GM19455 (cell line): ENCODE results near the gene FUOM.
"Not testable (repeated sequence)": the region's sequence is repeated elsewhere in the genome, so short reads cannot be mapped to it uniquely, and the experiment has no call there.

Experiments
- ATAC-seq: cut with Tn5 transposase; IDR thresholded peaks from one replicate; pipeline ENCODE4 v1.9.1; 2021; ENCODE audit not compliant: unreplicated experiment

FUOM gene

GRCh38 chr10:133335246-133336117, 22.3 kb downstream of the FUOM start:
- ATAC-seq: no peak

- ATAC-seq: no peak
Observed at GRCh38 chr10:133334503-133335245, 23.1 kb downstream of the FUOM start.

GRCh38 chr10:133332936-133333699, 24.7 kb downstream of the FUOM start:
- ATAC-seq: no peak

- ATAC-seq: peak; percentile 82
Observed at GRCh38 chr10:133329491-133330202, 28.2 kb downstream of the FUOM start.

- ATAC-seq: no peak
Observed at GRCh38 chr10:133328358-133329343, 29.2 kb downstream of the FUOM start.

GRCh38 chr10:133327651-133328357, 30.0 kb downstream of the FUOM start:
- ATAC-seq: no peak

- ATAC-seq: no peak
Observed at GRCh38 chr10:133326745-133327650, 30.8 kb downstream of the FUOM start.

GRCh38 chr10:133326223-133326551, 31.6 kb downstream of the FUOM start:
- no peak for ATAC-seq

GRCh38 chr10:133325440-133326222, 32.2 kb downstream of the FUOM start:
- ATAC-seq: no peak

- ATAC-seq: no peak
Observed at GRCh38 chr10:133324857-133325260, 33.0 kb downstream of the FUOM start.

- peak; percentile 55 for ATAC-seq
Observed at GRCh38 chr10:133324198-133324792, 33.5 kb downstream of the FUOM start.

- ATAC-seq: not testable (repeated sequence)
Observed at GRCh38 chr10:133322064-133322709, 35.6 kb downstream of the FUOM start.

- ATAC-seq: not testable (repeated sequence)
Observed at GRCh38 chr10:133320852-133321422, 36.9 kb downstream of the FUOM start.

- ATAC-seq: peak; percentile 65
Observed at GRCh38 chr10:133318494-133319127, 39.2 kb downstream of the FUOM start.

GRCh38 chr10:133316732-133317131, 41.1 kb downstream of the FUOM start:
- ATAC-seq: no peak

- no peak for ATAC-seq
Observed at GRCh38 chr10:133316266-133316665, 41.6 kb downstream of the FUOM start.
